GM18505 (cell line): ENCODE measurements around the gene SSB.
A peak's percentile ranks its signal among the peaks of the same experiment; 100 is the strongest.
"Not testable (repeated sequence)": the region's sequence is repeated elsewhere in the genome, so short reads cannot be mapped to it uniquely, and the experiment has no call there.

Experiments
- ATAC-seq: cut with Tn5 transposase; IDR thresholded peaks from one replicate; pipeline ENCODE4 v1.9.1; 2021; ENCODE audit not compliant: unreplicated experiment
- POLR2A ChIP-seq: IDR thresholded peaks from 4 replicates; pipeline ENCODE4 v1.6.1; 2011; ENCODE audit warnings: borderline replicate concordance; ENCODE audit not compliant: insufficient read depth, insufficient read length; ENCODE audit errors: extremely low read depth

SSB gene

GRCh38 chr2:169808221-169808620 is 9.6 kb downstream of the SSB start:
- no peak for TF ChIP-seq POLR2A
- no peak for ATAC-seq

DNA sequence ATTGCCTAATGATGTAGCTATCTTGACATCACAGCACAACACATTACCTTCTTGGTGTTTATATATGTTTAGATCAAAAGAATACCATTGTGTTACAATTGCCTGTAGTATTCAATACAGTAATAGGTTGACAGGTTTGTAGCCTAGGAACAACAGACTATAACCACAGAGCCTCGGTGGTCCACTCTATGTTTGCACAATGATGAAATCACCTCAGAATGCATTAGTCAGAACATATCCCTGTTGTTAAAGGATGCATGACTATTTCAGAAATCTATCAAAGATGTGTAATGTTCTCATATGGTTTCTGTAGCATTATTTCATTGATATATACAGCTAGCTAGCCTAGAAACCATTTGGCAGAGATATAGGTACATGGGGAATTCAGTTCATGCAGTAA is 17.2 kb downstream of the SSB start:
- no peak for TF ChIP-seq POLR2A
- no peak for ATAC-seq

GRCh38 chr2:169816961-169817360 is 18.3 kb downstream of the SSB start:
- ATAC-seq = not testable (repeated sequence)

GRCh38 chr2:169817369-169817768 is 18.7 kb downstream of the SSB start:
- ATAC-seq = not testable (repeated sequence)

- ATAC-seq = no peak
- no peak for TF ChIP-seq POLR2A
Measured at GRCh38 chr2:169818241-169818640, 19.6 kb downstream of the SSB start.

DNA sequence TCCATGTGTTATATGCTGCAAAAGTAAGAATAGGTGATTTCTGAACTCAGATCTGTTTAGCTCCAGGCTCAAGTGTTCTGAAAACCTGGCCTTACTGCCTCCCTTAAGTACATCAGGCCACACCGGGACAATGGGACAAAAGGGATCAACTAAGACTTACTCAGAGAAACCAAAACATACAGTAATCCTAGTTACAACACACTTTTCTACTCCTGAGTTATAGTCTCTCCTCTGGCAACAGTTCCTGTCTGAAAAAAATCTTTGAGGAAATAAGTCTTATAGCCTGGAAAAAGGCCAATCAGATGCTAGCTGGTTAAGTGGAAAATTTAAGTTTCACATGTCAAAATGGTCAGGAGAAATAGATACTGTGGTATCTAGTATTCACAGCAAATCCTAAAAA is 20.4 kb downstream of the SSB start:
- ATAC-seq = no peak
- TF ChIP-seq POLR2A = no peak

DNA sequence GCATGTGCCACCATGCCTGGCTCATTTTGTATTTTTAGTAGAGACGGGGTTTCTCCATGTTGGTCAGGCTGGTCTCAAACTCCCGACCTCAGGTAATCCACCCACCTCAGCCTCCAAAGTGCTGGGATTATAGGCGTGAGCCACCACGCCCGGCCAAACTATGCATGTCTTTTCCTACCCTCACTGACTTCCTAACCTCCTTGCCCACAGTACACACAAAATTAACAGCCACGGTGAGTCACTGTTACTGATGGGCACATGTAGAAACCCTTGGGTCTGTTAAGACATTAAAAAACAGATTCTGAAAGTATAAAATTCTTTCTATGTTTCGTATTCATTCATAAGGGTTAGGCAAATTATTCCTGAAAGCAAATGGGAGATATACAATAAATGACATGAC is 21.4 kb downstream of the SSB start:
- not testable (repeated sequence) for ATAC-seq

- ATAC-seq = no peak
- TF ChIP-seq POLR2A = no peak
Measured at GRCh38 chr2:169822036-169822435, 23.4 kb downstream of the SSB start.

DNA sequence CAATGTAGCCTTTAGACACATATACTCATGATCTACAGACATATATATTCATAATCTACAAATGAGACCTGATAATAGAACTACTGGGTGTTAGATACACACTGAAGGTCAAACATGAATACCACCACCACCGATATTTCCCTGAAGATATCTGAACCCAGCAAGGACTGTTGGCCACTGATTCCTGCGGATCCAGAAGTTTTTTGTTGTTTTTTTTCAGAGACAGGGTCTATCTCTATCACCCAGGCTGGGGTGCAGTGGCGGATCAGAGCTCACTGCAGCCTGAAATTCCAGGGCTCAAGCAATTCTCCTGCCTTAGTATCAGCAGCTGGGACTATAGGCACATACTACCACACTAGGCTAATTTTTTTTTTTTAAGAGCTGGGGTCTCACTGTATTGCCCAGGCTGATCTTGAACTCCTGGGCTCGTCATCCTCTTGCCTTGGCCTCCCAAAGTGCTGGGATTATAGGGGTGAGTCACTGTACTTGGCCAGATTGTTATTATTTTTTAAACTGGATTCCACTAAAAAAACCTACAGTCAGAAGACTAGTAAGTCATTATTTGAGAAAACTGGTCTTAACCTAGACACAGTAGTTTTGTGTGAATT is 24.2 kb downstream of the SSB start:
- no peak for TF ChIP-seq POLR2A
- ATAC-seq = no peak

DNA sequence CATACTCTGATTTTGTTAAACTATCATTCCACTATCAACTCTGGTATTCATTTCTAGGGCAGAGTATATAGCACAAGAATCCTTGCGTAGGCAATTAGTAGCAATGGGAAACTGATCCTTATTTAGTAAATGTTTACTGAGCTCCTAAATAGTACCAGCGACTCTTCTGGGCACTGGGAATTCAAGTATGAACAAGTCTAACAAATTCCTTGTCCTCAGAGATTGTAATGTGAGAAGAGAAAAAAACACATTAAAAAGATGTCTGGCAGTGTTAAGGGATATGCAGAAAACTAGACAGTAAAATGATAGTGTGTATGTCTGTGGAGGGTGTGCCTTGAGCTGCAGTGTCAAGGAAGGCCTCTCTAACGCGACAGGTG is 25.3 kb downstream of the SSB start:
- ATAC-seq = no peak

GRCh38 chr2:169824373-169825333 is 26.0 kb downstream of the SSB start, which contains the start of gene METTL5:
Gene METTL5, minus strand, starts transcription at chr2:169824905. Its CDS starts 308 bp downstream, at chr2:169824597.
- ATAC-seq = peak; percentile 64

More for the DNA sequence above, 25.3 kb downstream of the SSB start:
- TF ChIP-seq POLR2A = no peak

GRCh38 chr2:169827272-169828140 is 28.8 kb downstream of the SSB start, which contains the start of gene UBR3:
Gene UBR3, plus strand, starts transcription at chr2:169827454. Its CDS starts 54 bp downstream, at chr2:169827508.
- TF ChIP-seq POLR2A = peak; percentile 90
- peak; percentile 83 for ATAC-seq

More at GRCh38 chr2:169824373-169825333, 26.0 kb downstream of the SSB start, which contains the start of gene METTL5:
- peak; percentile 92 for TF ChIP-seq POLR2A

DNA sequence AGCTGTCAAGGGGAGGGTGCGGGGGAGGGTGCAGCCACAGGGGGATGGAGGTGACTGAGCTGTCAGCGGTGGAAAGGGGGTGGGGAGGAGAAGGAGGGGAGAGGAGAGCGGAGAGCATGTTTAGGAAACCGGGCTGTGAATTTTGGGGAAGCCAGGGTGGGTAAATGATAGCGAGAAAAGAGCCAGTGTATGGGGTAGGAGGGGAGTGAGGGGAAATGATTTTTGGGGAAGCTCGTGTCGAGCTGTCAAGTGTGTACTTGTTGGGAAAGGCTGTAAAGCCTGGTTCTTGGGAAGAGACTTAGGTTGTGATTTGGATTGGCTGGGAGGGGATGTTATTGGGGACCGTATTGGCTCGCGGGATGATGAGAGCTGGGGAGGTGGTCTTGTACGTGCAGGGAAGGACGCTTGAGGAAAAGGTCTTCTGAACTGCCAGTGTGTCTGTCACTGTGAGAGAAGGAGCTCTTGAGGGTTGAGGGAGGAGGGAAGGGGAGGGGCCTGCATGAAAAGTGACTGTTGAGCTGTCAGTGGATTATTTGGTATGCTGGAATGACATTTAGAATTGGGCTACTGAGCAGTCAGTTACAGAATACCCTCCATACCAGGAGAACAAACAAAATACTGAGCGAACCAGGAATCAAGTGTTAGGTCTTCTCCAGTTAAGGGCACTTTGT is 29.6 kb downstream of the SSB start:
- ATAC-seq = no peak
- TF ChIP-seq POLR2A = no peak
